ENCODE measurements around the gene CHD9. TPM values are rescaled to one million over a fixed set of nuclear protein-coding genes. Genes with fewer than 3 reads are reported as not detected.

The CHD9 gene
- total RNA-seq, 4 donors from 2014 or later: 49.2 to 85.7 (median 67.7) TPM

GRCh38 chr16:53121661-53122060 lies 66.9 kb downstream of the CHD9 start:
- 38 to 44% methylated on average over 1 of the region's 1 CpG for WGBS, 2 donors
- DNase-seq (ENCODE audit: low spot score in 2 of 2): no peak
- intact Hi-C loops (cut with DNase I; ENCODE audit: low total_unique reads): no loop called here
- TF ChIP-seq, protein P1, sequence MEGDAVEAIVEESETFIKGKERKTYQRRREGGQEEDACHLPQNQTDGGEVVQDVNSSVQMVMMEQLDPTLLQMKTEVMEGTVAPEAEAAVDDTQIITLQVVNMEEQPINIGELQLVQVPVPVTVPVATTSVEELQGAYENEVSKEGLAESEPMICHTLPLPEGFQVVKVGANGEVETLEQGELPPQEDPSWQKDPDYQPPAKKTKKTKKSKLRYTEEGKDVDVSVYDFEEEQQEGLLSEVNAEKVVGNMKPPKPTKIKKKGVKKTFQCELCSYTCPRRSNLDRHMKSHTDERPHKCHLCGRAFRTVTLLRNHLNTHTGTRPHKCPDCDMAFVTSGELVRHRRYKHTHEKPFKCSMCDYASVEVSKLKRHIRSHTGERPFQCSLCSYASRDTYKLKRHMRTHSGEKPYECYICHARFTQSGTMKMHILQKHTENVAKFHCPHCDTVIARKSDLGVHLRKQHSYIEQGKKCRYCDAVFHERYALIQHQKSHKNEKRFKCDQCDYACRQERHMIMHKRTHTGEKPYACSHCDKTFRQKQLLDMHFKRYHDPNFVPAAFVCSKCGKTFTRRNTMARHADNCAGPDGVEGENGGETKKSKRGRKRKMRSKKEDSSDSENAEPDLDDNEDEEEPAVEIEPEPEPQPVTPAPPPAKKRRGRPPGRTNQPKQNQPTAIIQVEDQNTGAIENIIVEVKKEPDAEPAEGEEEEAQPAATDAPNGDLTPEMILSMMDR (IDR thresholded peaks at IDR 0.05): no peak
- no peak for TF ChIP-seq POLR2A (IDR thresholded peaks at IDR 0.05)
- no peak overlapping the region for H3K4me3 ChIP-seq (ENCODE audit: low read depth, poor library complexity, severe bottlenecking)

DNA sequence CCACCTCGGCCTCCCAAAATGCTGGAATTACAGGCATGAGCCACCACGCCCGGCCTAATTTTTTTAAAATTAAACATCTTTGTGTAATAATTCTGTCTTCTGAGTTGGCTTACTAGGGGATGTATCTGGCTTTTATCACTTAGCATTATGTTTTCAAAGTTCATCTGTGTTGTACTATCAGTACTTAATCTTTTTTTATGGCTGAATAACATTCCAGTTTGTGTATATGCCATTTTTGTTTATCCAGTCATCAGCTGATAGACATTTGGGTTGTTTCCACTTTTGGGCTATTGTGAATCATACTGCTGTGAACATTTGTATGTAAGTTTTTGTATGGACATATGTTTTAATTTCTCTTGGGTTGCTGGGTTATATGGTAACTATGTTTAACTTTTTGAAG lies 69.0 kb downstream of the CHD9 start:
- H3K4me3 ChIP-seq (ENCODE audit: low read depth, poor library complexity, severe bottlenecking): no peak overlapping the region
- WGBS, 2 donors: 84 to 87% methylated on average over 3 of the region's 3 CpGs
- TF ChIP-seq, protein P1 (IDR thresholded peaks at IDR 0.05): no peak
- TF ChIP-seq POLR2A (IDR thresholded peaks at IDR 0.05): no peak
- no peak for DNase-seq (ENCODE audit: low spot score in 2 of 2)
- intact Hi-C loops (cut with DNase I; ENCODE audit: low total_unique reads): no loop called here

GRCh38 chr16:53126390-53126789 lies 71.6 kb downstream of the CHD9 start:
- no peak overlapping the region for H3K4me3 ChIP-seq (ENCODE audit: low read depth, poor library complexity, severe bottlenecking)
- intact Hi-C loops (cut with DNase I; ENCODE audit: low total_unique reads): no loop called here
- WGBS, 2 donors: 98% methylated on average over 5 of the region's 5 CpGs

GRCh38 chr16:53129281-53130158 lies 74.7 kb downstream of the CHD9 start:
- intact Hi-C loops (cut with DNase I; ENCODE audit: low total_unique reads): no loop called here
- peak overlapping the region; percentile 40 for H3K4me3 ChIP-seq (ENCODE audit: low read depth, poor library complexity, severe bottlenecking)
- TF ChIP-seq, protein P1 (IDR thresholded peaks at IDR 0.05): no peak
- TF ChIP-seq POLR2A (IDR thresholded peaks at IDR 0.05): no peak
- no peak for DNase-seq (ENCODE audit: low spot score in 2 of 2)
- WGBS, 2 donors: 29 to 38% methylated on average over 25 of the region's 25 CpGs

More at GRCh38 chr16:53126390-53126789, 71.6 kb downstream of the CHD9 start:
- no peak for TF ChIP-seq POLR2A (IDR thresholded peaks at IDR 0.05)
- TF ChIP-seq, protein P1 (IDR thresholded peaks at IDR 0.05): no peak
- no peak for DNase-seq (ENCODE audit: low spot score in 2 of 2)

DNA sequence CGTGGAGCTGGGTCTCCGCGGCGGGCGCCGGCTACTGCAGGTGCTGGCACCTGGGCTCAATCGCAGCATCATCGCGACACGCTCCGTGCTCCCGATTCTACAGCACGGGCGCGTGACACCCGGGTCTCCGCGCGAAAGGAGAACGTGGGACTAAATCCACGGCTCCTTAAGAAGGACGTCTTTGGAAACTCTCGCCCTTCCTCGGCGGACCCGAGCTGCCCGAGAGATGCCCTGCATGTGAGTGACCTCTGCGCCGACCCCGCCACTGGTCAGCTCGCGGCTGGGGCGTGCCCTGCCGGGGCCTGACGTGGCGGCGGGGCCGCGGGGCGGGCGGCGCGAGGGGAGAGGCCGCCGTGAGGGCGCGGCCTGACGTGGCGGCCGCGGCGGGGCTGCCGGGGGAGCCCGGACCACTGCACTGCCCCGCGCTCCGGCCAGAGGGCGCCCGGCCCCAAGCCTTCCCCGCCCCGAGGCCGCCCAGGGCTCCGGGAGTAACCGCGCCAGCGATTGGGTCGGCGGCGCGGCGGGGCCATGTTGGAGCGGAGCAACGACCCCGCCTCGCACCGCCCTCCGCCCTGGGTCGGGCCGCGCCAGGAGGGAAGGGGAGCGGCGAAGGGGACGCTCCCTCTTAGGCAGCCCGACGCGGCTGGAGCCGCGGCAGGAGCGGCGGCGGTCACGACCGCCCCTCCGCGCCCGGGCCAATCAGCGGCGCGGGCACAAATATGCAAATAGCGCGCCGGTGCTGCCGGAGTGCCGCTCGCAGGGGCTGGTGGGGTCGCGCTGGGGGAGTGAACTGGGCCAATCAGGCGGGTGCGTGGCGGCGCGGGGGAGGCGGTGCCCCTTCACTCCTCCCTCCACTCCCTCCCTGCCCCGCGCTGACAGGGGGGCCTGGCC lies 75.6 kb downstream of the CHD9 start:
- intact Hi-C loops (cut with DNase I; ENCODE audit: low total_unique reads): no loop called here
- no peak for TF ChIP-seq POLR2A (IDR thresholded peaks at IDR 0.05)
- TF ChIP-seq, protein P1 (IDR thresholded peaks at IDR 0.05): no peak
- DNase-seq (ENCODE audit: low spot score in 2 of 2): peak; percentile 93 to 99
- WGBS, 2 donors: 0 to 1% methylated on average over 79 to 84 of the region's 115 CpGs
- peak overlapping the region; percentile 80 for H3K4me3 ChIP-seq (ENCODE audit: low read depth, poor library complexity, severe bottlenecking)
